Panc1 (cell line): ENCODE data around the gene HGFAC. TPM values are rescaled to one million over a fixed set of nuclear protein-coding genes. Genes with fewer than 3 reads are reported as not detected.

Source experiments
- ATAC-seq: fragments of 200-7000 bp; cut with Tn5 transposase; 2 replicates; pipeline ENCODE4 v1.9.1; 2020; ENCODE audit warnings: mild to moderate bottlenecking, moderate library complexity
- BruUV-seq: library from RNA; stranded (reverse); fragments of 400-500 nt; replicated peaks from 2 replicates; lab custom pipeline; 2021; lab: Mats Ljungman, UMichigan
- CTCF ChIA-PET: fragments of 300-600 bp; sonication (Branson Sonifier 250); formaldehyde crosslinking; loops from one replicate; lab custom pipeline; 2022; ENCODE audit warnings: antibody characterized with exemption; lab: Charles Lee
- POLR2A ChIA-PET: fragments of 300-600 bp; sonication (Branson Sonifier 250); formaldehyde crosslinking; loops from one replicate; lab custom pipeline; 2022; ENCODE audit warnings: antibody characterized with exemption; lab: Charles Lee
- DNase-seq: peaks from one replicate; pipeline ENCODE4 v3.0.0-alpha.2; 2010; ENCODE audit warnings: low read depth, low spot score
- H3K27ac ChIP-seq: 2 replicates; pipeline ENCODE4 v1.5.1; 2011; ENCODE audit warnings: mild to moderate bottlenecking, low read length, inconsistent platforms
- H3K27me3 ChIP-seq: fragments of 200-500 bp; sonication (Bioruptor generic); 2 replicates; pipeline ENCODE4 v1.6.0; 2014; ENCODE audit warnings: low read length, inconsistent platforms; ENCODE audit not compliant: control insufficient read depth, insufficient read depth
- H3K36me3 ChIP-seq: fragments of 200-500 bp; sonication (Bioruptor generic); 2 replicates; pipeline ENCODE4 v1.5.1; 2014; ENCODE audit warnings: inconsistent platforms, mild to moderate bottlenecking, low read length, moderate library complexity; ENCODE audit not compliant: control insufficient read depth, insufficient read depth
- H3K4me1 ChIP-seq: 2 replicates; pipeline ENCODE4 v1.5.1; 2011; ENCODE audit warnings: inconsistent platforms, mild to moderate bottlenecking, low read length, moderate library complexity; ENCODE audit not compliant: control insufficient read depth, insufficient read depth
- H3K4me3 ChIP-seq, 2 experiments: 2 replicates each; pipeline ENCODE4 v1.5.1; 2011 to 2012; ENCODE audit warnings: low read depth in 2 of 2, low read length in 2 of 2, mild to moderate bottlenecking in 2 of 2, inconsistent platforms in 1 of 2, moderate library complexity in 1 of 2
- H3K9me3 ChIP-seq: fragments of 200-500 bp; sonication (Bioruptor generic); 2 replicates; pipeline ENCODE4 v1.5.1; 2014; ENCODE audit warnings: low read depth, mild to moderate bottlenecking, inconsistent platforms, low read length, moderate library complexity; ENCODE audit not compliant: control insufficient read depth, insufficient read depth
- POLR2AphosphoS5 ChIP-seq: IDR thresholded peaks from 2 replicates; pipeline ENCODE4 v1.6.1; 2012; ENCODE audit warnings: mild to moderate bottlenecking, low read depth, low read length, moderate library complexity
- SIN3A ChIP-seq: IDR thresholded peaks from 2 replicates; pipeline ENCODE4 v1.6.1; 2012; ENCODE audit warnings: low read depth, mild to moderate bottlenecking, low read length, moderate library complexity, borderline replicate concordance; ENCODE audit not compliant: insufficient read depth
- TCF7L2 ChIP-seq: IDR thresholded peaks from 2 replicates; pipeline ENCODE4 v1.6.1; 2011; ENCODE audit warnings: mild to moderate bottlenecking, low read depth, low read length, inconsistent platforms
- in situ Hi-C: cut with HindIII; loops from 2 replicates; pipeline ENCODE4 v1.10.0; 2016; ENCODE audit warnings: low sequenced_read_pairs, low pct_unique_long_range_greater_than_20kb
- intact Hi-C: fragments of 100-400 bp; cut with micrococcal nuclease; formaldehyde crosslinking; loops from one replicate; pipeline ENCODE4 v1.10.0; 2022; ENCODE audit not compliant: unreplicated experiment
- total RNA-seq: library from RNA; stranded (reverse); gene quantifications from one replicate; pipeline ENCODE4 v1.2.1, GENCODE V29; 2021; ENCODE audit not compliant: unreplicated experiment
- TF ChIP-seq, protein P1 (sequence below): fragments of 450-650 bp; IDR thresholded peaks from 2 replicates; pipeline ENCODE4 v1.5.1; 2017; ENCODE audit warnings: mild to moderate bottlenecking
- TF ChIP-seq, protein P2 (sequence below), 2 experiments: IDR thresholded peaks; 2 replicates each; pipeline ENCODE4 v1.6.1; 2011 to 2012; ENCODE audit warnings: low read depth in 2 of 2, control low read depth in 1 of 2, low read length in 1 of 2, mild to moderate bottlenecking in 1 of 2, moderate library complexity in 1 of 2; ENCODE audit not compliant: insufficient read depth in 1 of 2

HGFAC gene
- total RNA-seq, 1 experiment from 2014 or later = 0.59 TPM

DNA sequence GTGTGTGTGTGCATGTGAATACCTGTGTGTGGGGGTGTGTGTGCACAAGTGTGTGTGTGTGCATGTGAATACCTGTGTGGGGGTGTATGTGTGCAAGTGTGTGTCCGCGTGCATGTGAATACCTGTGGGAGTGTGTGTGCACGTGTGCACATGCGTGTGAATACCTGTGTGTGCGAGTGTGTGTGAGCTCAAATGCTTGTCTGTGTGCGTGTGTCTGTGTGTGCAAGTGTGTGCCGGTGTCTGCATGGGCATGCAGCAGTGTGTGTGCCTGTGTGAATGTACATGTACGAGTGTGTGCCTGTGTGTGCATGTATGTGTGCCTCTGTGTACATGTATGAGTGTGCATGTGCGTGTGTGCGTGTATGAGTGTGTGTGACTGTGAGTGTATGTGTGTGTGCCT, 26.4 kb downstream of the HGFAC start:
- intact Hi-C loops = no loop called here
- in situ Hi-C loops = no loop called here
- Histone ChIP-seq H3K9me3 (no peaks in the 10 kb centered on the region), H3K4me3 (no peak overlapping the region), H3K27ac (no peak overlapping the region), H3K36me3 (no peaks in the 10 kb centered on the region), H3K4me1 (no peaks in the 10 kb centered on the region), H3K27me3 (no peaks in the 10 kb centered on the region)
- ATAC-seq = no peak
- no TSS peak for BruUV-seq
- ChIA-PET CTCF (no interaction called here), POLR2A (no interaction called here)
- no peak for DNase-seq
- TF ChIP-seq, protein P1, sequence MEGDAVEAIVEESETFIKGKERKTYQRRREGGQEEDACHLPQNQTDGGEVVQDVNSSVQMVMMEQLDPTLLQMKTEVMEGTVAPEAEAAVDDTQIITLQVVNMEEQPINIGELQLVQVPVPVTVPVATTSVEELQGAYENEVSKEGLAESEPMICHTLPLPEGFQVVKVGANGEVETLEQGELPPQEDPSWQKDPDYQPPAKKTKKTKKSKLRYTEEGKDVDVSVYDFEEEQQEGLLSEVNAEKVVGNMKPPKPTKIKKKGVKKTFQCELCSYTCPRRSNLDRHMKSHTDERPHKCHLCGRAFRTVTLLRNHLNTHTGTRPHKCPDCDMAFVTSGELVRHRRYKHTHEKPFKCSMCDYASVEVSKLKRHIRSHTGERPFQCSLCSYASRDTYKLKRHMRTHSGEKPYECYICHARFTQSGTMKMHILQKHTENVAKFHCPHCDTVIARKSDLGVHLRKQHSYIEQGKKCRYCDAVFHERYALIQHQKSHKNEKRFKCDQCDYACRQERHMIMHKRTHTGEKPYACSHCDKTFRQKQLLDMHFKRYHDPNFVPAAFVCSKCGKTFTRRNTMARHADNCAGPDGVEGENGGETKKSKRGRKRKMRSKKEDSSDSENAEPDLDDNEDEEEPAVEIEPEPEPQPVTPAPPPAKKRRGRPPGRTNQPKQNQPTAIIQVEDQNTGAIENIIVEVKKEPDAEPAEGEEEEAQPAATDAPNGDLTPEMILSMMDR = no peak
- TF ChIP-seq TCF7L2 (no peak), POLR2AphosphoS5 (no peak), SIN3A (no peak)
- TF ChIP-seq, protein P2, sequence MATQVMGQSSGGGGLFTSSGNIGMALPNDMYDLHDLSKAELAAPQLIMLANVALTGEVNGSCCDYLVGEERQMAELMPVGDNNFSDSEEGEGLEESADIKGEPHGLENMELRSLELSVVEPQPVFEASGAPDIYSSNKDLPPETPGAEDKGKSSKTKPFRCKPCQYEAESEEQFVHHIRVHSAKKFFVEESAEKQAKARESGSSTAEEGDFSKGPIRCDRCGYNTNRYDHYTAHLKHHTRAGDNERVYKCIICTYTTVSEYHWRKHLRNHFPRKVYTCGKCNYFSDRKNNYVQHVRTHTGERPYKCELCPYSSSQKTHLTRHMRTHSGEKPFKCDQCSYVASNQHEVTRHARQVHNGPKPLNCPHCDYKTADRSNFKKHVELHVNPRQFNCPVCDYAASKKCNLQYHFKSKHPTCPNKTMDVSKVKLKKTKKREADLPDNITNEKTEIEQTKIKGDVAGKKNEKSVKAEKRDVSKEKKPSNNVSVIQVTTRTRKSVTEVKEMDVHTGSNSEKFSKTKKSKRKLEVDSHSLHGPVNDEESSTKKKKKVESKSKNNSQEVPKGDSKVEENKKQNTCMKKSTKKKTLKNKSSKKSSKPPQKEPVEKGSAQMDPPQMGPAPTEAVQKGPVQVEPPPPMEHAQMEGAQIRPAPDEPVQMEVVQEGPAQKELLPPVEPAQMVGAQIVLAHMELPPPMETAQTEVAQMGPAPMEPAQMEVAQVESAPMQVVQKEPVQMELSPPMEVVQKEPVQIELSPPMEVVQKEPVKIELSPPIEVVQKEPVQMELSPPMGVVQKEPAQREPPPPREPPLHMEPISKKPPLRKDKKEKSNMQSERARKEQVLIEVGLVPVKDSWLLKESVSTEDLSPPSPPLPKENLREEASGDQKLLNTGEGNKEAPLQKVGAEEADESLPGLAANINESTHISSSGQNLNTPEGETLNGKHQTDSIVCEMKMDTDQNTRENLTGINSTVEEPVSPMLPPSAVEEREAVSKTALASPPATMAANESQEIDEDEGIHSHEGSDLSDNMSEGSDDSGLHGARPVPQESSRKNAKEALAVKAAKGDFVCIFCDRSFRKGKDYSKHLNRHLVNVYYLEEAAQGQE (IDR thresholded peaks at IDR 0.05; ENCODE audit: insufficient read depth in 1 of 2, low read depth in 2 of 2, low read length in 1 of 2) = no peak

DNA sequence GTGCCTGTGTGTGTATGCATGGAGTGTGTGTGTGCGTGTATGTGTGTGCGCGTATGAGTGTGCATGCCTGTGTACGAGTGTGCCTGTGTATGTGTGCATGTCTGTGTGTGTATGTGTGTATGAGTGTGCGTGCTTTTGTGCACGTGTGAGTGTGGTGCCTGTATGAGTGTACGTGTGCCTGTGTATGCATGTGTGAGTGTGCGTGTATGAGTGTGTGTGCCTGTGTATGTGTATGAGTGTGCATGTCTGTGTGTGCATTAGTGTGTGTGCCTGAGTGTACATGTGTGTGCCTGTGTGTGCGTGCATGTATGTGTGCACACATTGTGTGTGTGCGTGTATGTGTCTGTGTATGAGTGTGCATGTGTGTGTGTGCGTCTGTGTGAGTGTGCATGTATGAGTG, 27.0 kb downstream of the HGFAC start:
- intact Hi-C loops = no loop called here
- TF ChIP-seq, protein P2 (IDR thresholded peaks at IDR 0.05; ENCODE audit: insufficient read depth in 1 of 2, low read depth in 2 of 2, low read length in 1 of 2) = no peak
- TF ChIP-seq POLR2AphosphoS5 = no peak
- no peak for TF ChIP-seq TCF7L2
- no peak for TF ChIP-seq SIN3A
- TF ChIP-seq, protein P1 = no peak
- no peaks in the 10 kb centered on the region for H3K27me3 ChIP-seq
- H3K4me3 ChIP-seq = no peak overlapping the region
- ChIA-PET POLR2A (no interaction called here), CTCF (no interaction called here)
- H3K4me1 ChIP-seq = no peaks in the 10 kb centered on the region
- no TSS peak for BruUV-seq
- ATAC-seq = no peak
- in situ Hi-C loops = no loop called here
- H3K9me3 ChIP-seq = no peaks in the 10 kb centered on the region
- H3K36me3 ChIP-seq = no peaks in the 10 kb centered on the region
- no peak overlapping the region for H3K27ac ChIP-seq
- no peak for DNase-seq
